D721Med (cell line): Measurements from ENCODE around the gene GHRL.

Experiments
- DNase-seq: peaks from one replicate; pipeline ENCODE4 v3.0.0; 2011; ENCODE audit warnings: low spot score; ENCODE audit not compliant: insufficient read length
- FAIRE-seq: peaks from 2 replicates; lab custom pipeline; 2011; peaks lifted over from hg19 to GRCh38; lab: Jason Lieb, UNC
- TF ChIP-seq, protein P1 (sequence below): IDR thresholded peaks from 2 replicates; pipeline ENCODE4 v1.5.1; 2012; ENCODE audit warnings: mild to moderate bottlenecking, control low read depth; ENCODE audit not compliant: insufficient read depth; ENCODE audit errors: missing control alignments

Gene GHRL

DNA sequence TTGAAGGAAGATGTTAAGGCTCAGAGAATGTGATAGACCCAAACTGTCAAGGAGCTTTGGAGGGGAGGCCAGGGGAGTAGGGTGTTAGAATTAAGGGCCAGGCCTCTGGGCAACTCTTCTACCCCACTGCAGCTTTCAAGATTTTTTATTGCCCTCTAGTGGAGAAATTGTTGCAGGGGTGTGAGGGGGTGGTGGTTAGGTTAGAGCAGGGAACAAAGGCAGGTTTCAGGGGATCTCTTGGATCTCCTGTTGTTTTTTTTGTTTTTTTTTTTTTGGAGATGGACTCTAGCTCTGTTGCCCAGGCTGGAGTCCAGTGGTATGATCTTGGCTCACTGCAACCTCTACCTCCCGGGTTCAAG is 29.6 kb upstream of the GHRL start:
- DNase-seq = no peak
- TF ChIP-seq, protein P1, sequence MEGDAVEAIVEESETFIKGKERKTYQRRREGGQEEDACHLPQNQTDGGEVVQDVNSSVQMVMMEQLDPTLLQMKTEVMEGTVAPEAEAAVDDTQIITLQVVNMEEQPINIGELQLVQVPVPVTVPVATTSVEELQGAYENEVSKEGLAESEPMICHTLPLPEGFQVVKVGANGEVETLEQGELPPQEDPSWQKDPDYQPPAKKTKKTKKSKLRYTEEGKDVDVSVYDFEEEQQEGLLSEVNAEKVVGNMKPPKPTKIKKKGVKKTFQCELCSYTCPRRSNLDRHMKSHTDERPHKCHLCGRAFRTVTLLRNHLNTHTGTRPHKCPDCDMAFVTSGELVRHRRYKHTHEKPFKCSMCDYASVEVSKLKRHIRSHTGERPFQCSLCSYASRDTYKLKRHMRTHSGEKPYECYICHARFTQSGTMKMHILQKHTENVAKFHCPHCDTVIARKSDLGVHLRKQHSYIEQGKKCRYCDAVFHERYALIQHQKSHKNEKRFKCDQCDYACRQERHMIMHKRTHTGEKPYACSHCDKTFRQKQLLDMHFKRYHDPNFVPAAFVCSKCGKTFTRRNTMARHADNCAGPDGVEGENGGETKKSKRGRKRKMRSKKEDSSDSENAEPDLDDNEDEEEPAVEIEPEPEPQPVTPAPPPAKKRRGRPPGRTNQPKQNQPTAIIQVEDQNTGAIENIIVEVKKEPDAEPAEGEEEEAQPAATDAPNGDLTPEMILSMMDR = peak; percentile 40
- no peak for FAIRE-seq

GRCh38 chr3:10321630-10322351 is 29.0 kb upstream of the GHRL start:
- no peak for DNase-seq
- FAIRE-seq = no peak
- TF ChIP-seq, protein P1 = no peak

DNA sequence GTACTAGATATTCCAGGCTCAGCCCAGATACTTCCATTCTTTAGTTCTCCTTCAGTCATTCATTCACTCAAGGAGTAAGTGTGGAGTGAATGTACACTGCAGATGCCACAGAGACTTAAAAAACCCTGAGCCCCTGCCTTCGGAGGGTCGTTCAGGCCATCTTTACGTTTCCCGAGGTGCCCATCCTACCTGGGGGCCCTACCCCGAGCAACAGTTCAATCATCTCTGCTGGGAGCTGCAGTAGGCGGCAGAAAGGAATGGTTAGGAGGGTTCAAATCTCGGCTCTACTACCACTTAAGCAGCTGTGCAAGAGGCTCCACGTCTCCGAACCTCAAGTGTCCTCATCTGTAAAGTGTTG is 27.6 kb upstream of the GHRL start:
- FAIRE-seq = no peak
- TF ChIP-seq, protein P1 = no peak

DNA sequence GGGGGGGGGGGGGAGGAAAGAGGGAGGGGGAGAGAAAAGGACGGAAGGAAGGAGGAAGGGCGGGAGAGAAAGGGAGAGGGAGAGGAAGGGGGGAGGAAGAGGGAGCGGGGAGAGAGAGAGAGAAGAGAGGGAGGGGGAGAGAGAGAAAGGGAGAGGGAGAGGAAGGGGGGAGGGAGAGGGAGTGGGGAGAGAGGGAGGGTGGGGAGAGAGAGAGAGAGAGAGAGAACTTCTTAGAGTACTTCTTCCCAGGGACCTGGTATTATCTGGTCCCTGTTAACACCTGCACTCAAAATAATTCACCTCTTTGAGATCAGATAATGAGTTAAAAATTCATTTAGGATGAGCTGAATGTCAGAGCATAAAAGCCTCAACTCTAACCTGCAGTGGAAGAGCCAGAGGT is 27.1 kb upstream of the GHRL start:
- DNase-seq = no peak
- FAIRE-seq = no peak
- TF ChIP-seq, protein P1 = no peak

More for the DNA sequence above, 27.6 kb upstream of the GHRL start:
- DNase-seq = no peak

- TF ChIP-seq, protein P1 = no peak
- no peak for DNase-seq
- FAIRE-seq = no peak
These were observed 26.5 kb upstream of the GHRL start for GRCh38 chr3:10319251-10319650.

DNA sequence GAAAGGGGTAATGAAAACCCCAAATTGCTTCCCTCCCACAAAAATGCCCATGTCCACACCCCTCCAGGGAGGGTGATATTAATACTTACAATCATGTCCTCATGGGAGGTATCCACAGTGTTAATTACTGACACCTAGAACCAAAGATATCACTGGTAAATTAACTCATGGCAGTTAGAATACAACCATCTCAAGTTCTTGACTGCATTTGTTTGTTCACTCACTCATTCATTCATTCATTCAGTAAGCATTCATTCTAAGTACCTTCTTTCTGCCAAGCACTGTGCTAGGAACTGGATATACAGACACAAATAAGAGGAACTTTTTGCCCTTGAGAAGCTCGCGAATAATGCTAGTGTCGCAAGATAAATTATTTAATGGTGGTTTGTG is 25.2 kb upstream of the GHRL start:
- TF ChIP-seq, protein P1 = no peak
- DNase-seq = no peak
- no peak for FAIRE-seq

DNA sequence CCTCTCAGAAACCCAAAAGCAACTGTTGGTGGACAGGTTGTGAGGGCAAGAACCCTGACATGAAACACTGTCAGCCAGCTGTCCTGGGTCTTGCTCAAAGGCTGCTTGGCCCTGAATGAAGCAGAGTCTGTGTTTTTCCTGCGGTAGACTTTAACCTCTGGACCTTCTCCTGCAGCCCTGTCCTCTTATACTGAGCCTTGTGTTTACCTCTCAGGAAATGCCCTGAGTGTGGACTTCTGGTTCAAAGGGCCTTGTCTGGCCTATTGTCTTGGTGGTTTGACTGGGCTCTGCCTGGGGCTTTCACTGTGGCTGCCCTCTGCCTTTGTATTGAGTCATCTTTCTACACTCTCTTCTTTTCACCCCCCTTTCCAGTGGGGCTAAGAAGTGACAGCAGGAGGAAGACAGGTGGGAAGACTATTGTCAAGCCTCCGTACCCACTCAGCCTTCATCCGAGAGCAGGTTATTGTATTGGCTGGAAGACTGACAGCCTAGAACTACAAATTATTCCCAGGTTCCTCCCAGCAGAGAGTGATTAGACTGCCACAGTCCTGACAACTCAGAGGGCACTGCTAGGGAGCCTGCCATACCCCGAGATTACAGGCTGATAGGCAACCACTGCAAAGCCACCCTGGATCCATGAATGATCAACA is 24.7 kb upstream of the GHRL start:
- no peak for FAIRE-seq
- DNase-seq = no peak
- TF ChIP-seq, protein P1 = no peak
